CD4-positive, alpha-beta T cell treated with Interleukin-15 for 4 hours (primary cell): Measurements from ENCODE around the gene ZC3H12D.

ENCODE experiments used
- DNase-seq: peaks from one replicate; pipeline ENCODE4 v3.0.0-alpha.2; 2020; ENCODE audit warnings: low spot score

Gene ZC3H12D

GRCh38 chr6:149484733-149485700, at the start of gene ZC3H12D:
Gene ZC3H12D (minus strand): TSS chr6:149485014. CDS start chr6:149474543, 10,471 bp downstream.
- peak; percentile 87 for DNase-seq

GRCh38 chr6:149529650-149530049, 44.8 kb upstream of the ZC3H12D start:
- DNase-seq: no peak

GRCh38 chr6:149515494-149515893, 30.7 kb upstream of the ZC3H12D start:
- DNase-seq: no peak

GRCh38 chr6:149513915-149514314, 29.1 kb upstream of the ZC3H12D start:
- DNase-seq: no peak

GRCh38 chr6:149510793-149511512, 26.1 kb upstream of the ZC3H12D start:
- no peak for DNase-seq

GRCh38 chr6:149508485-149508884, 23.7 kb upstream of the ZC3H12D start:
- peak; percentile 65 for DNase-seq

- no peak for DNase-seq
These were observed 19.1 kb upstream of the ZC3H12D start for GRCh38 chr6:149503872-149504271.

- no peak for DNase-seq
These were observed 18.5 kb upstream of the ZC3H12D start for GRCh38 chr6:149503276-149503675.

GRCh38 chr6:149501768-149502167, 17.0 kb upstream of the ZC3H12D start:
- no peak for DNase-seq

- DNase-seq: no peak
These were observed 16.4 kb upstream of the ZC3H12D start for GRCh38 chr6:149501201-149501600.

GRCh38 chr6:149500096-149500495, 15.3 kb upstream of the ZC3H12D start:
- DNase-seq: no peak

- no peak for DNase-seq
These were observed 14.3 kb upstream of the ZC3H12D start for GRCh38 chr6:149499066-149499465.

GRCh38 chr6:149497365-149497764, 12.6 kb upstream of the ZC3H12D start:
- no peak for DNase-seq

- peak; percentile 51 for DNase-seq
These were observed 11.8 kb upstream of the ZC3H12D start for GRCh38 chr6:149496597-149496996.

- DNase-seq: peak; percentile 49
These were observed 10.7 kb upstream of the ZC3H12D start for GRCh38 chr6:149495349-149496016.

- DNase-seq: peak; percentile 89
These were observed 10.0 kb upstream of the ZC3H12D start for GRCh38 chr6:149494810-149495209.

GRCh38 chr6:149493761-149494320, 9.0 kb upstream of the ZC3H12D start:
- DNase-seq: no peak

- DNase-seq: peak; percentile 50
These were observed 8.1 kb upstream of the ZC3H12D start for GRCh38 chr6:149492798-149493343.

- no peak for DNase-seq
These were observed 5.2 kb upstream of the ZC3H12D start for GRCh38 chr6:149489967-149490366.

- DNase-seq: peak; percentile 52
These were observed 4.0 kb upstream of the ZC3H12D start for GRCh38 chr6:149488815-149489214.

- DNase-seq: no peak
These were observed 2.5 kb upstream of the ZC3H12D start for GRCh38 chr6:149487316-149487715.
